AG04449 (cell line): ENCODE measurements around the gene ROBO2.

Source experiments
- CTCF ChIA-PET: fragments of 350-600 bp; formaldehyde crosslinking; extraction: SDS; loops from one replicate; lab custom pipeline; 2021; ENCODE audit warnings: antibody characterized with exemption; lab: Yijun Ruan, JAX
- POLR2A ChIA-PET: fragments of 400-600, 350-600 bp; formaldehyde crosslinking; extraction: SDS; loops from one replicate; lab custom pipeline; 2020; ENCODE audit warnings: antibody characterized with exemption, inconsistent platforms; lab: Yijun Ruan, JAX
- DNase-seq: peaks from one replicate; pipeline ENCODE4 v3.0.0-alpha.2; 2010; ENCODE audit warnings: low read depth, low spot score
- H3K4me3 ChIP-seq: 2 replicates; pipeline ENCODE4 v1.5.1; 2011; ENCODE audit warnings: low read depth, mild to moderate bottlenecking, control low read depth, low read length
- CTCF ChIP-seq: IDR thresholded peaks from one replicate; pipeline ENCODE4 v1.5.1; 2011; ENCODE audit warnings: mild to moderate bottlenecking, moderate library complexity, low read length, control low read depth, inconsistent platforms; ENCODE audit not compliant: insufficient read depth; ENCODE audit errors: missing control alignments

ROBO2 gene

DNA sequence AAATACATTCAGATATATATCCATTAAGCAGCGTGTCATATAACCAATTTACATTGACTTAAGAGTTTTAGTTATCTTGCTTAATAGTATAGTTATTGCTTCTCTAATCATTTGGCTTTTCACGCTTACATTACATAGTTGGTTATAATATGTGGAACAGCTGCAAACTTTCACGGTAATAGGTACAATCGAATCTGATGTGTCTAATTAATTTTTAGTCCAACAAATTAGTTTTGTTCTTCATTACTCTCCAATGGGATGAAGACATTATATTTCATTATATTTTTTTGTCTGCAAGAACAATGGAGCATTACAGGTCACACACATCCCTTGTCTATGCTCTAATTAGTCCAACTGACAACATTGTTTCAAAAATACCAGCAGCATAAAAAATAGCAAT lies 546.3 kb downstream of the ROBO2 start:
- CTCF ChIA-PET, result no interaction called here
- POLR2A ChIA-PET, result no interaction called here
- no peak overlapping the region for H3K4me3 ChIP-seq
- DNase-seq, result no peak
- TF ChIP-seq CTCF, result no peak

GRCh38 chr3:77588863-77589262 lies 549.0 kb downstream of the ROBO2 start:
- H3K4me3 ChIP-seq, result no peak overlapping the region
- POLR2A ChIA-PET, result no interaction called here
- CTCF ChIA-PET, result no interaction called here
- no peak for DNase-seq
- TF ChIP-seq CTCF, result no peak

DNA sequence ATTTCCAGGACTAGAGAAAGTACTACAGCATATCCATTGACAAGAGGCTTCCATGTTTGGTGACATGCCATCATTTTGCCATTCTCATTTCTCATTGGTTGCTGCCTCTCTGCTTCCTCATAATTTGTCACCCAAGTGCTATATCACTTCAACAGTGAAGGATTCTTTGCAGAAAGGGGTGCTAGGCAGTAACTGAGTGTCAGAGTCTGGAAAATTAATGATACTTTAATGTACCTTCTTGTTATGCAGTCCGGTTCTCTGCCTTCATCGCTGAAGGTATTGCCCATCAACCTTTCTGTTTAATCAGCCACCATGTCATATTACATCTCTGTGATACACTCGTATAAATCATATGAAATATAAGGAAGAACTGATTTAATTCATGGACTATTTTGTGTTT lies 550.3 kb downstream of the ROBO2 start:
- no peak for TF ChIP-seq CTCF
- ChIA-PET POLR2A (no interaction called here), CTCF (no interaction called here)
- no peak for DNase-seq
- no peak overlapping the region for H3K4me3 ChIP-seq

DNA sequence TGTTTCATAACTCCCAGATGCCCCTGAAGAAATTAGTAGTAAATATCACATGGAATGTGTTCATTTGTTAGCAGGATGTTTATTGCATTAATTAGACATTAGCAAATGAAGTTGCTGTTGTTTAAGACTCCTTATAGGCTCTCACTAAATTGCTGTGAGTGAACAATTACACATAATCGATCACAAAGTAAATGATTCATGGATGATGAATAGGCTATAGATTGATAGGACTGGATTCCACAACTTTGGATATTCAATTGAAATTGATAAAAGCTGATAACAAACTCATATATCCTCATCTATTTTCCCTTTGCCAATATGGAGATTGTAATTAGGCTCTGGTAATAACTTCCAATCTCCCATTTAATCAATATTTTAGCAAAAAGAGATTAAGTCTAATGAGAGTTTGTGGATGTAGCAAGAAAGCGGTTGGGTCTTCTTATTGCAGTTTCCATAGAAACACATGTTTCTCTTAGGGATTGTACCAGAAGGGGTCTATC lies 555.5 kb downstream of the ROBO2 start:
- H3K4me3 ChIP-seq, result no peak overlapping the region
- no peak for DNase-seq
- POLR2A ChIA-PET, result no interaction called here
- CTCF ChIA-PET, result no interaction called here
- TF ChIP-seq CTCF, result no peak

- POLR2A ChIA-PET, result no interaction called here
- TF ChIP-seq CTCF, result no peak
- DNase-seq, result no peak
- no peak overlapping the region for H3K4me3 ChIP-seq
- CTCF ChIA-PET, result no interaction called here
These were observed 560.0 kb downstream of the ROBO2 start for GRCh38 chr3:77599948-77600347.

DNA sequence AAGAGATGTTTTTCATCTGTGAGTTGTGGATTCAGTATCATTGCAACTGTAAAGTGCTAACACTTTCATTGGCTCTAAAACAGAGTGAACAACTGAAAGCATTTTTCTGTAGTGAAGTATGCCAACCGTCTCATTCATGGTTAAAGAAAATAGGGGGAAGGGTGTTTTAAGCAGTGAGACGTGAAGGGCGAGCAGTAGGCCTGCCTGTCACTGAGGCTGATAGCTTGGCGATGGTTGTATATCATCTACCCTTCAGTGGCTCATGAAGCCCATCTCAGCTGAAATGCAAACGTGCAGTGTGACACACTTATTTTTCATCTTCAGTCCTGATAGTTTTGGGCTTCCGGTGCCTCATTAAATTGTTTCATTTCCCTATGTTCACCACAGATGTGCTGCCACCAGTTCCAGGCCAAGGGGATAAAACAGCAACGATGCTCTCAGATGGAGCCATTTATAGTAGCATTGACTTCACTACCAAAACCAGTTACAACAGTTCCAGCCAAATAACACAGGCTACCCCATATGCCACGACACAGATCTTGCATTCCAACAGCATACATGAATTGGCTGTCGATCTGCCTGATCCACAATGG lies 562.0 kb downstream of the ROBO2 start:
- CTCF ChIA-PET, result no interaction called here
- no peak for TF ChIP-seq CTCF
- H3K4me3 ChIP-seq, result no peak overlapping the region
- POLR2A ChIA-PET, result no interaction called here
- DNase-seq, result no peak
